UCSD-AML1 (cell line): Measurements from ENCODE around the gene AGK.
A peak's percentile ranks its signal among the peaks of the same experiment; 100 is the strongest.
"Not testable (repeated sequence)": the region's sequence is repeated elsewhere in the genome, so short reads cannot be mapped to it uniquely, and the experiment has no call there.

Source experiments
- DNase-seq: peaks from one replicate; lab custom pipeline; 2025; ENCODE audit not compliant: unreplicated experiment; lab: John Stamatoyannopoulos, UW

Gene AGK

GRCh38 chr7:141641876-141642275, 90.7 kb downstream of the AGK start:
- no peak for DNase-seq

GRCh38 chr7:141645188-141645587, 94.0 kb downstream of the AGK start:
- no peak for DNase-seq

GRCh38 chr7:141646826-141647480, 95.7 kb downstream of the AGK start:
- DNase-seq, result no peak

- DNase-seq, result not testable (repeated sequence)
These were observed 96.5 kb downstream of the AGK start for GRCh38 chr7:141647701-141648100.

GRCh38 chr7:141648276-141649114, 97.3 kb downstream of the AGK start:
- no peak for DNase-seq

- DNase-seq, result no peak
These were observed 98.1 kb downstream of the AGK start for GRCh38 chr7:141649137-141649864.

GRCh38 chr7:141649865-141650634, 98.8 kb downstream of the AGK start:
- DNase-seq, result peak; percentile 12

- DNase-seq, result no peak
These were observed 100.2 kb downstream of the AGK start for GRCh38 chr7:141651417-141651816.

GRCh38 chr7:141652691-141653090, 101.5 kb downstream of the AGK start:
- no peak for DNase-seq

GRCh38 chr7:141654551-141654950, 103.3 kb downstream of the AGK start:
- peak; percentile 20 for DNase-seq

- no peak for DNase-seq
These were observed 108.3 kb downstream of the AGK start for GRCh38 chr7:141659501-141659900.

- DNase-seq, result peak; percentile 20
These were observed 109.0 kb downstream of the AGK start for GRCh38 chr7:141660259-141660658.

GRCh38 chr7:141663081-141663849, 112.1 kb downstream of the AGK start:
- no peak for DNase-seq

GRCh38 chr7:141664450-141664849, 113.2 kb downstream of the AGK start:
- DNase-seq, result no peak

- DNase-seq, result no peak
These were observed 114.2 kb downstream of the AGK start for GRCh38 chr7:141665208-141666035.

- DNase-seq, result no peak
These were observed 114.9 kb downstream of the AGK start for GRCh38 chr7:141666071-141666470.

- no peak for DNase-seq
These were observed 117.6 kb downstream of the AGK start for GRCh38 chr7:141668853-141669252.

GRCh38 chr7:141671705-141672496, 120.7 kb downstream of the AGK start:
- DNase-seq, result no peak

- no peak for DNase-seq
These were observed 122.1 kb downstream of the AGK start for GRCh38 chr7:141673346-141673745.
